Left ventricle myocardium inferior (tissue), 1 donor: Measurements from ENCODE around the gene LEP. TPM values are rescaled to one million over a fixed set of nuclear protein-coding genes. Genes with fewer than 3 reads are reported as not detected.
"Not testable (repeated sequence)": the region's sequence is repeated elsewhere in the genome, so short reads cannot be mapped to it uniquely, and the experiment has no call there.

ENCODE experiments used
- DNase-seq: peaks from one replicate; pipeline ENCODE4 v3.0.0-alpha.2; 2020
- H3K27ac ChIP-seq: fragments of 200-600 bp; replicated peaks from 2 replicates; pipeline ENCODE4 v1.8.0; 2021
- H3K27me3 ChIP-seq: fragments of 200-600 bp; 2 replicates; pipeline ENCODE4 v1.8.0; 2021; ENCODE audit warnings: low read depth
- H3K36me3 ChIP-seq: fragments of 200-600 bp; 2 replicates; pipeline ENCODE4 v1.8.0; 2021
- H3K4me1 ChIP-seq: fragments of 200-600 bp; 2 replicates; pipeline ENCODE4 v1.8.0; 2021
- H3K4me3 ChIP-seq: fragments of 200-600 bp; 2 replicates; pipeline ENCODE4 v1.8.0; 2021; ENCODE audit warnings: mild to moderate bottlenecking, moderate library complexity
- H3K9me3 ChIP-seq: fragments of 200-600 bp; replicated peaks from 2 replicates; pipeline ENCODE4 v1.8.0; 2021
- CTCF ChIP-seq: fragments of 200-600 bp; IDR thresholded peaks from 2 replicates; pipeline ENCODE4 v1.8.0; 2021; ENCODE audit warnings: antibody characterized with exemption, mild to moderate bottlenecking, borderline replicate concordance
- intact Hi-C: fragments of 100-400 bp; cut with micrococcal nuclease; formaldehyde crosslinking; loops from one replicate; pipeline ENCODE4 v1.11.0; 2022
- total RNA-seq: library from RNA; stranded (reverse); fragmentation: NEBNext Ultra II Directional; extraction: Animal tissue kit (Norgen Biotek cat#: 25700); gene quantifications from one replicate; pipeline ENCODE4 v1.2.1, GENCODE V29; 2021
- donor health status: DM: no; HTN: yes; CAD: no; lungs with severe emphysema.

Gene LEP
- total RNA-seq, 1 donor from 2014 or later, result 0.14 TPM

GRCh38 chr7:128231677-128232076 lies 9.4 kb upstream of the LEP start:
- no peak for DNase-seq
- Histone ChIP-seq H3K4me1 (no peaks in the 10 kb centered on the region), H3K9me3 (no peaks in the 10 kb centered on the region), H3K36me3 (no peaks in the 10 kb centered on the region), H3K27me3 (peaks cover 73% of the 10 kb centered on the region), H3K27ac (no peak overlapping the region), H3K4me3 (no peak overlapping the region)
- no peak for TF ChIP-seq CTCF
- intact Hi-C loops, result no loop called here

GRCh38 chr7:128233471-128233870 lies 7.6 kb upstream of the LEP start:
- Histone ChIP-seq H3K9me3 (peaks cover 6% of the 10 kb centered on the region), H3K36me3 (no peaks in the 10 kb centered on the region), H3K27ac (no peak overlapping the region), H3K4me3 (no peak overlapping the region), H3K4me1 (no peaks in the 10 kb centered on the region), H3K27me3 (peaks cover 59% of the 10 kb centered on the region)
- no peak for TF ChIP-seq CTCF
- DNase-seq, result no peak
- intact Hi-C loops, result no loop called here

- no peak overlapping the region for H3K27ac ChIP-seq
- intact Hi-C loops, result no loop called here
- no peak for DNase-seq
- peaks cover 17% of the 10 kb centered on the region for H3K9me3 ChIP-seq
- H3K27me3 ChIP-seq, result peaks cover 52% of the 10 kb centered on the region
- TF ChIP-seq CTCF, result no peak
- no peaks in the 10 kb centered on the region for H3K36me3 ChIP-seq
- no peak overlapping the region for H3K4me3 ChIP-seq
- H3K4me1 ChIP-seq, result no peaks in the 10 kb centered on the region
These were observed 6.5 kb upstream of the LEP start for GRCh38 chr7:128234476-128235026.

- no peak for TF ChIP-seq CTCF
- Histone ChIP-seq H3K27ac (no peak overlapping the region), H3K36me3 (no peaks in the 10 kb centered on the region), H3K4me3 (no peak overlapping the region), H3K9me3 (peaks cover 26% of the 10 kb centered on the region), H3K4me1 (no peaks in the 10 kb centered on the region), H3K27me3 (peaks cover 50% of the 10 kb centered on the region)
- intact Hi-C loops, result no loop called here
- DNase-seq, result no peak
These were observed 5.6 kb upstream of the LEP start for GRCh38 chr7:128235471-128235870.

- Histone ChIP-seq H3K36me3 (no peaks in the 10 kb centered on the region), H3K4me1 (no peaks in the 10 kb centered on the region), H3K27ac (no peak overlapping the region), H3K27me3 (peaks cover 50% of the 10 kb centered on the region), H3K9me3 (peaks cover 28% of the 10 kb centered on the region), H3K4me3 (no peak overlapping the region)
- no peak for DNase-seq
- no peak for TF ChIP-seq CTCF
- intact Hi-C loops, result no loop called here
These were observed 4.0 kb upstream of the LEP start for GRCh38 chr7:128236924-128237586.

GRCh38 chr7:128239146-128239545 lies 1.9 kb upstream of the LEP start:
- DNase-seq, H3K27ac ChIP-seq, H3K36me3 ChIP-seq, H3K4me3 ChIP-seq, intact Hi-C loops, H3K4me1 ChIP-seq: not testable (repeated sequence)
- peaks cover 58% of the 10 kb centered on the region for H3K27me3 ChIP-seq
- H3K9me3 ChIP-seq, result peaks cover 28% of the 10 kb centered on the region
